GM19025 (cell line): ENCODE data around the gene RASGRP2.
"Not testable (repeated sequence)": the region's sequence is repeated elsewhere in the genome, so short reads cannot be mapped to it uniquely, and the experiment has no call there.

Experiments used
- ATAC-seq: cut with Tn5 transposase; IDR thresholded peaks from one replicate; pipeline ENCODE4 v1.9.1; 2021; ENCODE audit warnings: mild to moderate bottlenecking, low read depth, moderate library complexity; ENCODE audit not compliant: unreplicated experiment

The RASGRP2 gene

DNA sequence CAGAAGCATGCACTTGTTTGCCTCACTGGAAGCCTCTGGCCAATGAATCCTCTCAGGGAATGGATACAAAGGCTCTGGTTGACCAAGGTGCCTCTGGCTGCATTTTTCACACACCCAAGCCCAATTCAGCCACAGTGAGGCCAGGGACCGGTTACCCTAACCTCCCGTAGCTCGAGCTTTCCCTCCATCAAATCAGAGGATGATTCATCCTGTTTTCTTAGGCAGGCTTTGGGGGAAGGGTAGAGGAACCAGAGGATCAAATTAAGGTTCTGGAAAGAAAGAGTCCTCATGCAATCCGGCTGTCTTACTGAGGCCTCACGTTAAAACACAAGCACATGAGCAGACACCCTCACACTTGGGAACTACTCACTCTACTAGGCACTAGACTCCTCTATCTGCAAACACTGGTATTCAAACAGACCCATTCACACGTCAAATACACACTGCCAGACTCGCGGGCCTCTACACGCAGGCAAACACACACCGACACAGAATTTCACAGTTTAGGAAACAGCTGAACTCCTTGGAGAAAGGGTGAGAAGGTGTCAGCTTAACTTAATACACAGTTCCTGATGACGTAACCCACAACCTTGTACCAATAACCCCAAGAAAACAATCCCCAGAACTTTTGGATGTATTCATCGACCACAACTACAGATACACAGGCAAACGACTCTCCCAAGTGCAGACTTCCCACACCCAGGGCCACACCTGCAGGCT is 33.4 kb downstream of the RASGRP2 start:
- ATAC-seq = no peak

GRCh38 chr11:64705501-64705900 is 38.4 kb downstream of the RASGRP2 start:
- ATAC-seq = no peak

DNA sequence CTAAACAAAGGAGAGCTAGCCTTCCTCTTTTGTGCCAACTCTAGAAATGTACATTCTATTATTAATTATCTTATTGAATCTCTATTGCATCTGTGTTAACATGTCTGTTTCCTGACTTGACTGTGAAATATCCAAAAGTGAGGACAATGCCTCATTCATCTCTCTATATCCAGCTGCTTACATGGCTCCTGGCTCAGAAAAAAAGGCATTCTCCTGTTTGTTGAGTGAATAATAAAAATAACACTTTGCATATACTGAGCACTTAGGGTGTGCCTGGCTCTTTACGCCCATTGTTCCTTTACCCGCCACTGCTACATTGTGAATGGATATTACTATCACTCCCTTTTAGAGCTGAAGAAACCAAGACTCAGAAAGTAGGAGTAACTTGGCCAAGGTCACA is 40.9 kb downstream of the RASGRP2 start:
- no peak for ATAC-seq

DNA sequence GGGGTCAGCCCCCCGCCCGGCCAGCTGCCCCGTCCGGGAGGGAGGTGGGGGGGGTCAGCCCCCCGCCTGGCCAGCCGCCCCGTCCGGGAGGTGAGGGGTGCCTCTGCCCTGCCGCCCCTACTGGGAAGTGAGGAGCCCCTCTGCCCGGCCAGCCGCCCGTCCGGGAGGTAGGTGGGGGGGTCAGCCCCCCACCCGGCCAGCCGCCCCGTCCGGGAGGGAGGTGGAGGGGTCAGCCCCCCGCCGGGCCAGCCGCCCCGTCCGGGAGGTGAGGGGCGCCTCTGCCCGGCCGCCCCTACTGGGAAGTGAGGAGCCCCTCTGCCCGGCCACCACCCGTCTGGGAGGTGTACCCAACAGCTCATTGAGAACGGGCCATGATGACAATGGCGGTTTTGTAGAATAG is 42.0 kb downstream of the RASGRP2 start:
- not testable (repeated sequence) for ATAC-seq

- ATAC-seq = no peak
These were observed 45.5 kb downstream of the RASGRP2 start for GRCh38 chr11:64698427-64698826.

DNA sequence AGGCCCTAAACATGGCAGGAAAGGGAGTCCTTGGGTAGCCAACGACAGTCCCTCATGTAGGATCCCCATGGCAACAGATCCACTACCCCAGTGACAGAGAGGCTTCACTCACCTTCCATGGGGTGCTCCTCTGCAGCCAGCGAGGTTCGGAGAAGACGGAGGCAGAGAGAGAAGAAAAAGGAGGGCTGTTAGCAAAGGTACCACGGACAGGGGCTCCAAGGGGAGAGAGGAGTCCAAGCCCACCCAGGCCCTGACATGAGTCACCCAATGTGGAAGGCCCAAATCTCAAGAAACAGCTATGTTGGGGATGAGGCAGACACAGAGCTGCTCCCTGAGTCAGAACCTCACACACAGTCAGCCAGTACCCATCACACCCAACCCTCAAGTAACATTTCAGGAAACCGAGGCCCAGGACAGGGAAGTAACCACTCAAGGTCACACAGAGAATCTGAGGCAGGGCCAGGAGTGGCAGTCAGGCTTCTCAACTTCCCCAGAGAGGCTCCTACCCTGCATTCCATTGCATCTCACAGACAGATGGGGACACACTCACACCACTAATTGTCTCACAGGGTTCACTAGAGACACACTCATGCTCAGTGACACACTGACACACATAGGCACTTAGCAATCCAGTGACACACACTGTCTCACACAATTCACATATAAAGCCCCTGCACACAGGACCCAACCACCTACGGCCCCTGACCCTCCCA is 46.1 kb downstream of the RASGRP2 start:
- ATAC-seq = no peak

DNA sequence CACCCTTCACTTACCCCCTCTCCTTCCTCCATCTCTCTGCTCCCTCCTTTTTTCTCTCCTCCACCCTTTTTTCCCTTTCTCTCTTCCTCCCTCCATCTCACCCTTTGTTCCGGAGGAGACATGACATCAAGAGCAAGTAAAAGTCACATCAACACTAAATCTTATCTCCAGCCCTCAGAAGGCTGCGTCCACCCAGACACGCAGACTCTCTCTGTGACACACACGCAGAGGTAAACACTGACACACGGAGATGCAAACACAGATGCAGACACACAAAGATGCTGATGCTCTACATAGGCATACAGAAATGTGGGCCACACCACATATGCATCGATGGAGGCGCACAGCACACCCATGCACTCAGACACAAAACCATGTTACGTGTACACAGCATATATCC is 47.9 kb downstream of the RASGRP2 start:
- no peak for ATAC-seq

DNA sequence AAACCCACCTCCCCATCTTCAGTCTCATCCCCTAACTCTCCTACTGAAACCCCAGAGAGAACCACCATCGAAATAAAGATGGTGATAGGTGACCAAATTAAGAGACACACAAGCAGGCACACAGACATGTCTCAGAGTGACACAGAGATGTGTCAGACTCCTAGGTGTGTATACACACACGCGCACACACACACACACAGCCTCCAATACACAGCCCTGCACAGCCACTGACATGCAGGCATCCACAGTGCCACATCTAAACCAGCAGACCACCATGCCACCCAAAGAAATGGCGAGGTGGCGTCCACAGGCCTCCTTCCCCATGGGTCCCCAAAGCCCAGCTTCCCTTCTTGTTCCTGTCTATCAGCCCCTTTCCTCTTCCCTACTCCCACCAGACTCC is 48.4 kb downstream of the RASGRP2 start:
- ATAC-seq = no peak

DNA sequence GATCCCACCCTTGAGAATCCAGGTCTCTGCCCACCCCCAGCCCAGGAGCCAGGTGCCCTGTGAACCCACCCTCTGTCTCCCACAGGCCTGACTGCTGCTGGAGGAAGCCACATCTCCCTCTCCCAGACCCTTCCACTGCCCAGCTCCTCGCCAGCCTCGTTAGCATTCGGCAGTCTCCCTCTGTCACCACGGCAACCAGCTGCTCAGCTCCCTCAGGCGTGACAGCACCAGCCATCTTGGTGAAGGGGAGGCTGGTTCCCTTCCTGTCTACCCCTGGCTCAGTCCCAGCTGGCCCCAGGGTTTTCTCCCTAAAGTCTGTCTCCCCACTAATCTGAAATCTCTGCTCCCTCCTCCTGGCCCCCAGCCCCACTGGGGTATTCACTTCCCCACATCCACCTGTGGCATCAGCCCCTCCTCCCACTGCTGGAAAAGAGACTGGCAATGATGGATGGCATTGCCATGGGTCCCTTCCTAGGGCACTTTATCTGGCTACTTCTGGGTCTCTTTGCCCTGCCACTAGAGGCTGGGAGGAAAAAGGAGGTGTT is 49.0 kb downstream of the RASGRP2 start:
- no peak for ATAC-seq

DNA sequence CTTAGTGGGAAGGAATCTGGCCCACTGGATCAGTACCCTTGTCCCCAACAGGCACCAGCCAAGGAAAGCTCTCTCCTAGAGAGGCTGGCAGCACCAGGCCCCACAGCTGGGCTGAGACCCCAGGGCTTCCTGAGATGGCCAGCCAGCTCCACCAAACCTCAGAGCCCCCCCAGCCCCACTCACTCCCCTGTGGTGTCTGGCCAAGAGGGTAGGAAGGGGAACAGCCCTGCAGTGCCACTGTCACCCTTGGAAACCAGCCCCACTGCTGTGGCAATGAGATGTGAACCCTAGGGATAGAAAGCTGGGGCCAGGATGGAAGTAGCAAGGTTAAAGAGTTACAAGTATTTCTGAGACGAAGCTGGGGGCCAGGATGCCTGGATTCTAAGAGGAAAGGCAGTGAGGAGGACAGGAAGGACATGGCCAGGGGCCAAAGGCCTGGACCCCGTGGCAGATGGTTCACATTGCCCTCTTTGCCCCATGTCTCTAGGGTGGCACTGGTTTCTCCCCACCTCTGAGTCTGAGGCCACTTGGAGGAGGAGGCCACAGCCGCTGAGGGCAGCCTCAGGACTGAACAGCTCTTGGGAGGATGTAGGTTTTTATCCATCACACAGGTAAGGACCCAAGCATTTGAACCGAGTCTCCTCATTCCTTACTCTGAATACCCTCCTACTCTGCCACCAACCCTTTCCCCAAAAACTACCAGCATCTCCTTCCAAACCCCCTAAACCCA is 49.8 kb downstream of the RASGRP2 start:
- no peak for ATAC-seq

- ATAC-seq = no peak
These were observed 51.1 kb downstream of the RASGRP2 start for GRCh38 chr11:64692764-64693331.

DNA sequence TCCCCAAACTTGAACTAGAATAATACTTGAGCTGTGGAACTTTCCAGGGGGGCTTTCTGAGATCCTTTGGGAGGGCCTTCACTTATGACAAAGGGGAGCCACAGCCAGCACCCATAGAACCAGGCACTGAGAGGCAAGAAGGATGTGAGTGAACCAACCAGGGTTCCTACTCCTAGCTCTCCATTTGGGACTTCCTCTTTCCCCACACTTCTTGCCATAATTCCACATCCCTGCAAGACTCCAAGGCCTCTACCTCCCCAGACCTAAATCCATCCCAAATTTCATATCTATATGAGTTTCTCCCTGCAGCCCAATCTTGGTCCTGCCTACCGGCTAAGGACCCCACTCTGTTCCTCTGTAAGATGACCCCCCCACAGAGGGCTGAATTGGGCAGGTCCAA is 52.4 kb downstream of the RASGRP2 start:
- no peak for ATAC-seq

DNA sequence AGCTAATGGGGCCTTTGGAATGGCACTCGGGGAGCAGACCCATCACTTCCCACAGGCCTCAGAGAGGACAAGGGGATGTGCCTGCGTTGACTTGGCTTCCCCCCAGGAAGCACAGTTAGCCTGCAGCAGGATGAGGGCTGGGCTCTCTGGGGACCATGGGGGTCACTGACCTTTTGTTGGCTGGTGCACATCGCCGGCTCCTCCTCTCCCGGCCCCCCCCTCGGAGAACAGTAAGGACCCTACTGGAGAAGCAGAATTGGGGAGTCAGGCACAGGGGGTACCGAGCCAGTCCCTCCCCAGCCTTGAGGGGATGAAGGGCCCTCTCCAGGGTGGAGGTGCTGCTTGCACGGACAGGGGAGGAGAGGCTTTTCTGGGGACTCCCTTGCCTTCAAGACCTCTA is 53.7 kb downstream of the RASGRP2 start:
- no peak for ATAC-seq

GRCh38 chr11:64688534-64688982 is 55.4 kb downstream of the RASGRP2 start:
- ATAC-seq = no peak

- ATAC-seq = no peak
These were observed 56.1 kb downstream of the RASGRP2 start for GRCh38 chr11:64687643-64688533.

GRCh38 chr11:64687204-64687603 is 56.7 kb downstream of the RASGRP2 start:
- ATAC-seq = no peak

DNA sequence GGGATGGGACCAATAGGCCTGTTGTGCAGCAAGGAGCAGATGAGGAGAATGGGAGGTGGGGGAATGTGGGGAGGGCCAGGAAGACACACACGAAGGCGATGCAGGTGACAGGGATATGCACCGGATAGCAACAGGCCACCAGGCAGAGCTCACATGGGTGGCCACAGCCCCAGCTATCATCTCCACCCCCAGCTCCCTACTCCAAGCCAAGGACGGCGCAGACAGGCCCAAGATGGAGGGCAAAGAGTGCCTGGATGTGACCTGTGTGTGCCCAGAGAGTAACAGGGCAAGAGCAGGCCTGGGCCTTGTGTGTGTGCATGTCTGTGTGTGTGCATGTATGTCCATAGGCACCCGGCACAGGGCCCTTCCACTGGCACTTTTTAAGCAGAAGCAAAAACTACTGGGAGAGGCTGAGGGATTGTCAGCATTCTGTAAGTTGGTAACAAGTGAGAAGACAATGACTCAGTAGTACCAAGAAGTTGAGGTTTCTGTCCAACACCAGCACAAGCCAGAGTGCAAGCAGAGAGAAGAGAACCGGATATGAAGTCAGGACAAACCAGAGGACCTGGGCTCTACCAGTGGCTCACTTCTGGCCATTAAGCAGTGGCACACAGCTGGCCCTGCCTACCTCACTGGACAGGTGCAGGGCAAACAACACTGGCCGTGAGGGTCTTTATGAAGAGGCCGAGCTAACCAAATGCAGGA is 57.3 kb downstream of the RASGRP2 start:
- no peak for ATAC-seq

GRCh38 chr11:64685536-64685935 is 58.4 kb downstream of the RASGRP2 start:
- no peak for ATAC-seq

GRCh38 chr11:64684357-64684756 is 59.6 kb downstream of the RASGRP2 start:
- ATAC-seq = no peak
